Skin epidermis (tissue), 12 donors: ENCODE data around the gene SEMA6D.
"Not testable (repeated sequence)": the region's sequence is repeated elsewhere in the genome, so short reads cannot be mapped to it uniquely, and the experiment has no call there.

Experiments
- H3K27ac ChIP-seq, 21 experiments: fragments of 200-600 bp; sonication (generic) in 11 of 21; one replicate each; pipeline ENCODE4 v1.5.0; 2020; ENCODE audit warnings: mild to moderate bottlenecking in 3 of 21, inconsistent platforms in 2 of 21, moderate library complexity in 2 of 21
- H3K4me3 ChIP-seq, 7 experiments: fragments of 200-600 bp; sonication (generic) in 2 of 7; one replicate each; pipeline ENCODE4 v1.5.0; 2020; ENCODE audit warnings: inconsistent platforms in 2 of 7, mild to moderate bottlenecking in 2 of 7, moderate library complexity in 1 of 7

Gene SEMA6D

GRCh38 chr15:47738144-47738825, 21.0 kb downstream of the SEMA6D start:
- not testable (repeated sequence) for H3K27ac ChIP-seq, H3K4me3 ChIP-seq

- no peak overlapping the region for H3K4me3 ChIP-seq
- no peak overlapping the region for H3K27ac ChIP-seq
Measured at GRCh38 chr15:47741082-47741481, 23.8 kb downstream of the SEMA6D start.

- H3K4me3 ChIP-seq, result no peak overlapping the region
- H3K27ac ChIP-seq, result no peak overlapping the region
Measured at GRCh38 chr15:47741907-47742306, 24.6 kb downstream of the SEMA6D start.

GRCh38 chr15:47742334-47742733, 25.0 kb downstream of the SEMA6D start:
- no peak overlapping the region for H3K27ac ChIP-seq
- H3K4me3 ChIP-seq, result no peak overlapping the region

GRCh38 chr15:47742742-47743141, 25.4 kb downstream of the SEMA6D start:
- no peak overlapping the region for H3K4me3 ChIP-seq
- H3K27ac ChIP-seq, result no peak overlapping the region

- H3K4me3 ChIP-seq, result no peak overlapping the region
- H3K27ac ChIP-seq, result no peak overlapping the region
Measured at GRCh38 chr15:47743385-47743784, 26.1 kb downstream of the SEMA6D start.

- Histone ChIP-seq H3K27ac (no peak overlapping the region), H3K4me3 (no peak overlapping the region)
Measured at GRCh38 chr15:47743886-47744285, 26.6 kb downstream of the SEMA6D start.

- Histone ChIP-seq H3K4me3 (no peak overlapping the region), H3K27ac (no peak overlapping the region)
Measured at GRCh38 chr15:47744496-47744895, 27.2 kb downstream of the SEMA6D start.

- no peak overlapping the region for H3K27ac ChIP-seq
Measured at GRCh38 chr15:47744973-47745372, 27.7 kb downstream of the SEMA6D start.

GRCh38 chr15:47746516-47746915, 29.2 kb downstream of the SEMA6D start:
- no peak overlapping the region for H3K4me3 ChIP-seq
- H3K27ac ChIP-seq, result no peak overlapping the region

More at GRCh38 chr15:47744973-47745372, 27.7 kb downstream of the SEMA6D start:
- H3K4me3 ChIP-seq, result no peak overlapping the region

- peak overlapping the region in 2 of 21 experiments; percentile 6 to 65 for H3K27ac ChIP-seq
- no peak overlapping the region for H3K4me3 ChIP-seq
Measured at GRCh38 chr15:47750030-47750739, 32.9 kb downstream of the SEMA6D start.

GRCh38 chr15:47750740-47751262, 33.5 kb downstream of the SEMA6D start:
- H3K4me3 ChIP-seq, result no peak overlapping the region
- no peak overlapping the region for H3K27ac ChIP-seq

- H3K27ac ChIP-seq, result no peak overlapping the region
- no peak overlapping the region for H3K4me3 ChIP-seq
Measured at GRCh38 chr15:47753591-47753990, 36.3 kb downstream of the SEMA6D start.

- Histone ChIP-seq H3K4me3 (no peak overlapping the region), H3K27ac (no peak overlapping the region)
Measured at GRCh38 chr15:47754312-47754711, 37.0 kb downstream of the SEMA6D start.

GRCh38 chr15:47755941-47756340, 38.6 kb downstream of the SEMA6D start:
- H3K27ac ChIP-seq, result no peak overlapping the region
- H3K4me3 ChIP-seq, result no peak overlapping the region

GRCh38 chr15:47756872-47757271, 39.6 kb downstream of the SEMA6D start:
- H3K4me3 ChIP-seq, result no peak overlapping the region
- H3K27ac ChIP-seq, result no peak overlapping the region

- H3K4me3 ChIP-seq, result no peak overlapping the region
- H3K27ac ChIP-seq, result no peak overlapping the region
Measured at GRCh38 chr15:47757331-47757730, 40.0 kb downstream of the SEMA6D start.

GRCh38 chr15:47762621-47763020, 45.3 kb downstream of the SEMA6D start:
- H3K4me3 ChIP-seq, result no peak overlapping the region
- no peak overlapping the region for H3K27ac ChIP-seq

GRCh38 chr15:47764666-47765065, 47.4 kb downstream of the SEMA6D start:
- Histone ChIP-seq H3K4me3 (no peak overlapping the region), H3K27ac (no peak overlapping the region)

- no peak overlapping the region for H3K4me3 ChIP-seq
- H3K27ac ChIP-seq, result no peak overlapping the region
Measured at GRCh38 chr15:47766406-47766805, 49.1 kb downstream of the SEMA6D start.

- no peak overlapping the region for H3K27ac ChIP-seq
- H3K4me3 ChIP-seq, result no peak overlapping the region
Measured at GRCh38 chr15:47767035-47767434, 49.7 kb downstream of the SEMA6D start.
